B cell (primary cell): ENCODE measurements around the gene ZNF441.

Experiments used
- CTCF ChIP-seq: fragments of 200-600 bp; IDR thresholded peaks from one replicate; pipeline ENCODE4 v1.8.0; 2022; ENCODE audit warnings: antibody characterized with exemption, mild to moderate bottlenecking
- EZH2 ChIP-seq: IDR thresholded peaks from 2 replicates; pipeline ENCODE4 v1.6.1; 2012; ENCODE audit warnings: borderline replicate concordance, low read depth, mild to moderate bottlenecking, moderate library complexity, low read length; ENCODE audit not compliant: insufficient read depth, poor library complexity, severe bottlenecking

DNA sequence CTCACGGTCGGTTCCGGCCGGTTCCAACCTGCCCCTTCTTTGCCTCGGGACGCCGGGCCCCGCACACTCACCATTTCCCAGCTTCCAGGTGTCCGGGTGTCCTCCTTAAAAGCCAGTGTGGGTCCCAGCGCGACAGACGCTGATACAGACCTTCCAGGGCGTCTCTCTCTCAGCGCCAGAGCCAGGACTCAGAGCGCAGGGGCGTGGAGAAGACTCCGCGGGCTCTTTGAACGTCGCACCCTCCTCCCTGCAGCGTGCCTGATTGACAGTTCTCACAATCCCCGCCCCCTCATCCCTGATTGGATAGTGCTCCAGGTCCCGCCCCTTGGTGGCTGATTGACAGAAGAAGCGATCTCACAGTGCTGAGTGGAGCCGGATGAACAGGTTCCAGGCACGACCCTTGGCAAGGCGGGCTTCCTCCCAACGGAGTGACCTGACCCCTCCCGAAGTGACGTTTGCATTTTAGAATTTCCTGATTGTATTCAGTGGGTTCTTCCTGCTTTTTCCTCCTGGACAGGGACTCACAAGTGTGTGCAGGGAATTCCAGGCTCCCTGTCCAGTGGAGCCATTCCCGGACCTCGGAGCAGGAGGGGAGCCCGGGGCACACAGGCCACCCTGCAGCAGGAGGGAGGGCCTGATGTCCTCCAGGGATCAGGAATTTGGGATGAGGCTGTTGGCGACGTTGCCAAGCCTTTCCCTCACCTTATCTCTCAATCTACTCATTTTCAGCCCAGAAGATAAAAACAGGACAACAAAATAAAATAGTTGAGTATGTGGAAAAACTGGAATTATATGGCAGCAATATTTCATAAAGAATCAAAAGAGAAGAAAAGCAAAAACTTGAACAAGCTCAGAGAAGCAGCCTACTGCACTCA is 27.8 kb upstream of the ZNF441 start, which contains the start of gene ZNF823:
- TF ChIP-seq CTCF (no peak), EZH2 (no peak)
